NCI-H1694 (cell line): ENCODE results near the gene EXD3.

Experiments used
- DNase-seq: peaks from one replicate; lab custom pipeline; 2025; lab: John Stamatoyannopoulos, UW

Gene EXD3

GRCh38 chr9:137432687-137433348 lies 9.9 kb upstream of the EXD3 start:
- no peak for DNase-seq

- no peak for DNase-seq
Measured at GRCh38 chr9:137431416-137431931, 8.5 kb upstream of the EXD3 start.

GRCh38 chr9:137430723-137431415 lies 7.9 kb upstream of the EXD3 start:
- no peak for DNase-seq

GRCh38 chr9:137429974-137430722 lies 7.2 kb upstream of the EXD3 start:
- DNase-seq = no peak

- no peak for DNase-seq
Measured at GRCh38 chr9:137429546-137429890, 6.6 kb upstream of the EXD3 start.

GRCh38 chr9:137428841-137429545 lies 6.0 kb upstream of the EXD3 start:
- no peak for DNase-seq

GRCh38 chr9:137428311-137428630 lies 5.3 kb upstream of the EXD3 start:
- no peak for DNase-seq

GRCh38 chr9:137427454-137428310 lies 4.7 kb upstream of the EXD3 start:
- DNase-seq = no peak

- DNase-seq = no peak
Measured at GRCh38 chr9:137426018-137426681, 3.2 kb upstream of the EXD3 start.

- DNase-seq = no peak
Measured at GRCh38 chr9:137423514-137424291, 741 bp upstream of the EXD3 start.

- no peak for DNase-seq
Measured at GRCh38 chr9:137421838-137422603, 941 bp downstream of the EXD3 start.

- DNase-seq = no peak
Measured at GRCh38 chr9:137417161-137418021, 5.6 kb downstream of the EXD3 start.

- no peak for DNase-seq
Measured at GRCh38 chr9:137416563-137417151, 6.3 kb downstream of the EXD3 start.

GRCh38 chr9:137416006-137416562 lies 6.9 kb downstream of the EXD3 start:
- DNase-seq = no peak

- no peak for DNase-seq
Measured at GRCh38 chr9:137415451-137415850, 7.5 kb downstream of the EXD3 start.

- DNase-seq = no peak
Measured at GRCh38 chr9:137412431-137412830, 10.5 kb downstream of the EXD3 start.

- no peak for DNase-seq
Measured at GRCh38 chr9:137411645-137412380, 11.1 kb downstream of the EXD3 start.
